Muscle layer of colon (tissue), 2 donors: ENCODE measurements around the gene EID2.

Experiments used
- H3K27ac ChIP-seq: one replicate; pipeline ENCODE4 v1.7.0; 2013; ENCODE audit warnings: low read depth, mild to moderate bottlenecking, low read length, moderate library complexity
- H3K27me3 ChIP-seq, 2 donors: one replicate each; pipeline ENCODE4 v1.7.0; 2013; ENCODE audit warnings: low read length in 2 of 2, mild to moderate bottlenecking in 2 of 2; ENCODE audit not compliant: insufficient read depth in 2 of 2, control insufficient read depth in 1 of 2
- H3K36me3 ChIP-seq: one replicate; pipeline ENCODE4 v1.7.0; 2013; ENCODE audit warnings: mild to moderate bottlenecking, low read length; ENCODE audit not compliant: insufficient read depth
- H3K4me1 ChIP-seq: one replicate; pipeline ENCODE4 v1.7.0; 2013; ENCODE audit warnings: mild to moderate bottlenecking, low read length; ENCODE audit not compliant: insufficient read depth
- H3K4me3 ChIP-seq, 2 donors: one replicate each; pipeline ENCODE4 v1.7.0; 2013; ENCODE audit warnings: low read length in 2 of 2, low read depth in 1 of 2, mild to moderate bottlenecking in 1 of 2, moderate library complexity in 1 of 2
- H3K9ac ChIP-seq: one replicate; pipeline ENCODE4 v1.7.0; 2013; ENCODE audit warnings: low read length
- H3K9me3 ChIP-seq: one replicate; pipeline ENCODE4 v1.7.0; 2013; ENCODE audit warnings: mild to moderate bottlenecking, low read length
- donor health status: abdominal sarcoma.
- donor health status: Adenocarcinoma of cecum.

The EID2 gene

DNA sequence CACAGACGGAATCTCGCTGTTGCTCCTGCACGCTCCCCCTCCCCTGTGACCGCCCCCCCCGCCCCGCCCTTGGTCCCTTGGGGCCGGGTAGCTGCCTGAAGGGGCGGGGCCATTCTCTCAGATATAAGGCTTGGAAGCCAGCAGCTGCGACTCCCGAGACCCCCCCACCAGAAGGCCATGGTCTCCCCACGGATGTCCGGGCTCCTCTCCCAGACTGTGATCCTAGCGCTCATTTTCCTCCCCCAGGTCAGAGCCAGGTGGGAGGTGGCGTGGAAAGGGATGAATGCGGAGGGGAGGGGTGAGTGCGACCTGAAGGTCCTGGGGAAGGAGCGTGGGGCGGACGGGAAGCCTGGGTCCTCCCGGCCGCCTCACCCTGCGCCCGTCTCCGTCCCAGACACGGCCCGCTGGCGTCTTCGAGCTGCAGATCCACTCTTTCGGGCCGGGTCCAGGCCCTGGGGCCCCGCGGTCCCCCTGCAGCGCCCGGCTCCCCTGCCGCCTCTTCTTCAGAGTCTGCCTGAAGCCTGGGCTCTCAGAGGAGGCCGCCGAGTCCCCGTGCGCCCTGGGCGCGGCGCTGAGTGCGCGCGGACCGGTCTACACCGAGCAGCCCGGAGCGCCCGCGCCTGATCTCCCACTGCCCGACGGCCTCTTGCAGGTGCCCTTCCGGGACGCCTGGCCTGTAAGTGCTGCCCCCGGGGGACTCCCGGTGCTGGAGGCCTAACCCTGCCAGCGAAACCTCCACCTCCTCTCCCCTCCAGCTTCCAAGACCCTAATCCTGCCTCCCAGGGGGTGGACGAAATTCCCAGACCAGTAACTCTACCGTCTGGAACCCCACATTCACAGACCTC, 40.9 kb downstream of the EID2 start, which contains the start of gene DLL3:
DLL3 (plus strand) TSS at position 150 of the 845 bp plus-strand sequence; CDS start at position 178, 28 bp downstream.
- peaks cover 20 to 49% of the 10 kb centered on the region in 2 donors for H3K27me3 ChIP-seq
- no peak within 1 kb of the TSS for H3K27ac ChIP-seq
- no peak within 1 kb of the TSS for H3K9ac ChIP-seq
- no peak within 1 kb of the TSS for H3K4me3 ChIP-seq
- no peaks in the 10 kb centered on the region for H3K36me3 ChIP-seq
- peaks cover 6% of the 10 kb centered on the region for H3K4me1 ChIP-seq
- no peaks in the 10 kb centered on the region for H3K9me3 ChIP-seq

DNA sequence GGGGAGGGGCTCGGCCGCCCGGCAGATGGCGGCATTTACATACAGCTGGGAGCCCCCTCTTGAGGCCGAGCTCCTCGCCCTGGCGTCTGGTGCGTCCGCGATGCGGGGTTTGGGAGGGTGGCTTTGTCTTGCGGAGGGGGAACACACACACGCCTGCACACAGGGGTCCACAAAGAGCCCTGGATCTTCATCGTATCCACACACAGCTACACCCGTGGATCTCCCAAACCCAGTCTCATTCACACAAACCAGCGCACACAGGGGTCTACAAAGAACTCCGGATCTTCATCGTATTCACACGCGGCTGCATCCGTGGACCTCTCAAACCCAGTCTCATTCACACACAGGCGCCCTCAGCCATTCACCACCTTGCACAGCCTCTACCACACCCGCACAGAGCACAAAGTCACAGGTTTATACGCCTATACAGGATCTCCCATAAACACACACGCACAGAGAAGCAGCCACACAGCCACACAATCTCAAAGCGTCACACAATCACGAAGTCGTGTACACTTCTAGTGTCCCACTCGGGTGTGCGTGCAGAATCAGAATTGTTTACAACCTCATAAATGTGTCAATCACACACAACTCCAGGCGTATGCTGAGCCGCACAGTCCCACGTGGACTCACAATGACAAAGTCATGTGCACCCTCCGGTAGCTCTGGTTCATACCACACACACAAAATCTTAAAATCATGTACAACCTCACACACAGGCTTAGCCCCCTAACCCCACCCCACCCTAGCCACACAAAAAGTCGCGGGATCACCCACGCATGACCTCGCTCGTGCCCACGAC, 41.8 kb downstream of the EID2 start:
- no peak overlapping the region for H3K4me3 ChIP-seq
- no peaks in the 10 kb centered on the region for H3K36me3 ChIP-seq
- H3K4me1 ChIP-seq, result peaks cover 6% of the 10 kb centered on the region
- no peak overlapping the region for H3K9ac ChIP-seq
- H3K27ac ChIP-seq, result no peak overlapping the region
- peaks cover 16 to 41% of the 10 kb centered on the region in 2 donors for H3K27me3 ChIP-seq
- no peaks in the 10 kb centered on the region for H3K9me3 ChIP-seq

DNA sequence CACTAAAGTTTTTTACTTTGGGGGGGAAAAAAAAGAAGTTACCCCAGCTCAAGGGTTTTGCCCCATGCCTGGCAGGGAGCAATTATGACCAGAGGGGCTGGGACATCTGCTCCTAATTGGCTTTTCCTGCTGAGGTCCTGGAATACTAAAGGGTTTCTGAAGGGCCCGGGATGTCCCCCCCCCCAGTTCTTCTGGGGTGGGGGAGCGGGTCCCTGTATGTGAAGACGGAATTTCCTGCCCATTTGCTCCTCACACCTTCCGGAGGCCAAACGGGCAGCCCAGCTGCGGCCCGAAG, 42.3 kb downstream of the EID2 start:
- Histone ChIP-seq H3K36me3 (no peaks in the 10 kb centered on the region), H3K9me3 (no peaks in the 10 kb centered on the region), H3K4me3 (no peak overlapping the region), H3K4me1 (peaks cover 6% of the 10 kb centered on the region), H3K27ac (no peak overlapping the region), H3K27me3 (peaks cover 12 to 36% of the 10 kb centered on the region in 2 donors), H3K9ac (no peak overlapping the region)

GRCh38 chr19:39496063-39496462, 43.9 kb downstream of the EID2 start:
- H3K27me3 ChIP-seq, result peaks cover 12 to 36% of the 10 kb centered on the region in 2 donors
- H3K9ac ChIP-seq, result no peak overlapping the region
- H3K4me3 ChIP-seq, result no peak overlapping the region
- H3K9me3 ChIP-seq, result no peaks in the 10 kb centered on the region
- no peak overlapping the region for H3K27ac ChIP-seq
- peaks cover 6% of the 10 kb centered on the region for H3K4me1 ChIP-seq
- peaks cover 4% of the 10 kb centered on the region for H3K36me3 ChIP-seq

DNA sequence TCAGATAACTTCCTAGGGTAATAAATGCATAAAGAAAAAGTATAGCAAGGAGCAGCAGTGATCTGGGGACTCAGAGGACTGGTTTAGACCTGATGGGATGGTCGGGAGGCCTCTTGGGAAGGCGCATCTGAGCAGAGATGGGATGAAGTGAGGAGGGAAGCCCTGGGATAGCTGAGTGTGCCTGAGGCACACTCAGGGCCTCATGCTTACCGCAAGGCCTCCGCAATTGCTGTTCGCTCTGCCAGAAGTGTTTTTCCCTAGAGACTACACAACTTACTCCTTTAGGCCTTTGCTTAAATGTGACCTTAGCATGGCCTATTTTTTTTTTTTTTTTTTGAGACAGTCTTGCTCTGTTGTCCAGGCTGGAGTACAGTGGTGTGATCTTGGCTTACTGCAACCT, 45.3 kb downstream of the EID2 start:
- Histone ChIP-seq H3K27ac (no peak overlapping the region), H3K4me3 (no peak overlapping the region), H3K9ac (no peak overlapping the region), H3K4me1 (peaks cover 6% of the 10 kb centered on the region), H3K27me3 (peaks cover 12 to 24% of the 10 kb centered on the region in 2 donors), H3K9me3 (no peaks in the 10 kb centered on the region), H3K36me3 (peaks cover 11% of the 10 kb centered on the region)

GRCh38 chr19:39492788-39493187, 47.2 kb downstream of the EID2 start:
- H3K9ac ChIP-seq, result no peak overlapping the region
- no peaks in the 10 kb centered on the region for H3K9me3 ChIP-seq

DNA sequence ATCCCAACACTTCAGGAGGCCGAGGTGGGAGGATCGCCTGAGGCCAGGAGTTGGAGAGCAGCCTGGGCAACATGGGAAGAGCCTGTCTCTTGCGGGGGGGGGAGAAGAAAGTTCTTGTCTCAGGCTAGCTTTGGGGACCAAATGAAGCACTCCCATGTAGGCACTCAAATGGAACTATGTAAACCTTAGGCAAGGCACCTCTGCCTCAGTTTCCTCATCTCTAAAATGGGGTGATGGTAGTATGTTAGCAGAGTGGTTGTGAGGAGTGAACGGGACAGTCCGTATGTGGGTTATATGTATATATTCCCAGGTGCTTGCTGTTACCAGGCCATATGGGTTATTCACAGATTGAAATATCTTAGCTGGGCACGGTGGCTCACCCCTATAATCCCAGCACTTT, 47.7 kb downstream of the EID2 start:
- H3K9me3 ChIP-seq, result no peaks in the 10 kb centered on the region
- H3K4me1 ChIP-seq, result no peaks in the 10 kb centered on the region
- no peak overlapping the region for H3K9ac ChIP-seq
- H3K36me3 ChIP-seq, result peaks cover 31% of the 10 kb centered on the region
- H3K27me3 ChIP-seq, result peaks cover 0 to 4% of the 10 kb centered on the region in 2 donors
- H3K4me3 ChIP-seq, result no peak overlapping the region
- no peak overlapping the region for H3K27ac ChIP-seq

More at GRCh38 chr19:39492788-39493187, 47.2 kb downstream of the EID2 start:
- Histone ChIP-seq H3K36me3 (peaks cover 29% of the 10 kb centered on the region), H3K4me1 (no peaks in the 10 kb centered on the region), H3K27ac (no peak overlapping the region), H3K27me3 (peaks cover 4 to 9% of the 10 kb centered on the region in 2 donors), H3K4me3 (no peak overlapping the region)

DNA sequence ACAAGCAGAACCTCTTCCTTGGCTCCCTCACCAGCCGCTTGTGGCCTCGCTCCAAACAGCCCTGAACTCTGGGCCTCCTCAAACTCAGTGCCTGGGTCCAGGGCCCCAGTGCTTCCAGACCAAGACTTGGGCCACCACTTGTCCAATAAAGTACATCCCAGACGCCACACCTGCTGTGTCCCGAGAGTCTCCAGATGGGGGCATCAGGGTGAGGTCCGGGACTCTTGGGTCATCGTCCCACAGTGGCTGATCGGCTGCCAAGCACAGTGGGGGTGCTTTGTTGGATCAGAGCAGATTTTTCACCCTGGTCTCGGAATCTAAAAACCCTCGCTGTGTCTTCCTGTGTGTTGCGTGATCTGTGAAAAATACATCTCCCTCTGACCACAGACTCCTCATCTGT, 50.2 kb downstream of the EID2 start:
- H3K27ac ChIP-seq, result no peak overlapping the region
- no peaks in the 10 kb centered on the region for H3K27me3 ChIP-seq
- H3K36me3 ChIP-seq, result peaks cover 44% of the 10 kb centered on the region
- no peak overlapping the region for H3K9ac ChIP-seq
- no peaks in the 10 kb centered on the region for H3K4me1 ChIP-seq
- H3K9me3 ChIP-seq, result no peaks in the 10 kb centered on the region
- H3K4me3 ChIP-seq, result no peak overlapping the region
